Breast epithelium (tissue), 4 donors: ENCODE results near the gene PDGFA. TPM values are rescaled to one million over a fixed set of nuclear protein-coding genes. Genes with fewer than 3 reads are reported as not detected.

Experiments used
- DNase-seq, 2 donors: peaks; one replicate each; pipeline ENCODE4 v3.0.0-alpha.2; 2019; ENCODE audit warnings: low spot score in 2 of 2
- H3K27ac ChIP-seq, 2 donors: fragments of 200-600 bp; sonication (generic) in 1 of 2; one replicate each; pipeline ENCODE4 v1.5.1; 2016 to 2019; ENCODE audit warnings: mild to moderate bottlenecking in 1 of 2
- H3K27me3 ChIP-seq, 2 donors: fragments of 200-600 bp; sonication (generic) in 1 of 2; one replicate each; pipeline versions ENCODE4 v1.5.1 to v1.6.0; 2017 to 2019; ENCODE audit warnings: control low read depth in 1 of 2, mild to moderate bottlenecking in 1 of 2
- H3K36me3 ChIP-seq: fragments of 200-600 bp; one replicate; pipeline ENCODE4 v1.5.1; 2019
- H3K4me1 ChIP-seq, 2 donors: fragments of 200-600 bp; sonication (generic); one replicate each; pipeline ENCODE4 v1.5.1; 2016 to 2019; ENCODE audit warnings: control low read depth in 1 of 2
- H3K4me3 ChIP-seq, 3 donors: fragments of 200-600 bp; sonication (generic); 1 replicate in 2 of 3; 2 replicates in 1 of 3; pipeline ENCODE4 v1.5.1; 2016 to 2019; ENCODE audit warnings: mild to moderate bottlenecking in 3 of 3, moderate library complexity in 2 of 3
- H3K9me3 ChIP-seq, 2 donors: fragments of 200-600 bp; sonication (generic) in 1 of 2; one replicate each; pipeline ENCODE4 v1.5.1; 2016 to 2019; ENCODE audit warnings: control low read depth in 1 of 2
- POLR2A ChIP-seq: fragments of 450-650 bp; IDR thresholded peaks from one replicate; pipeline ENCODE4 v1.6.1; 2016; ENCODE audit warnings: antibody characterized with exemption, mild to moderate bottlenecking, moderate library complexity
- POLR2AphosphoS5 ChIP-seq, 3 donors: sonication (generic); formaldehyde crosslinking; IDR thresholded peaks; one replicate each; pipeline ENCODE4 v1.6.1; 2017; ENCODE audit warnings: antibody characterized with exemption in 3 of 3
- intact Hi-C: fragments of 100-400 bp; cut with DNase I; formaldehyde crosslinking; loops from one replicate; pipeline ENCODE4 v1.15.1; 2023; ENCODE audit warnings: low total_unique reads
- total RNA-seq, 3 donors: library from RNA; depleted of rRNA; stranded (reverse); fragments of >200 nt; gene quantifications; one replicate each; pipeline ENCODE4 v1.1.0, GENCODE V29; 2016
- TF ChIP-seq, protein P1 (sequence below), 3 donors: fragments of 450-650 bp; IDR thresholded peaks; one replicate each; pipeline ENCODE4 v1.5.1; 2016 to 2017; ENCODE audit warnings: antibody characterized with exemption in 3 of 3, mild to moderate bottlenecking in 3 of 3, moderate library complexity in 3 of 3

PDGFA gene
- total RNA-seq, 3 donors from 2014 or later, result 19.8 to 33.4 (median 31.2) TPM

DNA sequence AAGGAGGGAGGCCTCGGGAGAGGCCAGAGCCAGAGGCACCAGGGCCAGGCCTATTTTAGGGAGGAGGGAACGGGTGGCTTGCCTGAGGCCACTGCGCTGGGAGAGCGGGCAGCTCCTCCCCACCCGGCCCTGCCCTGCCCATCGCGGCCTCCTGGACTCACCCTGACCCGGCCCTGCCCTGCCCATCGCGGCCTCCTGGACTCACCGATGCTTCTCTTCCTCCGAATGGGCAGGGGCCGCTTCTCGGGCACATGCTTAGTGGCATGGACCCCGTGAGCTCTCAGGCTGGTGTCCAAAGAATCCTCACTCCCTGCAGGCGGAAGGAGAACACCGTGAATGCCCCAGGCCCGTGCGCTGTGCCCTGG lies 7.5 kb downstream of the PDGFA start:
- TF ChIP-seq, protein P1, sequence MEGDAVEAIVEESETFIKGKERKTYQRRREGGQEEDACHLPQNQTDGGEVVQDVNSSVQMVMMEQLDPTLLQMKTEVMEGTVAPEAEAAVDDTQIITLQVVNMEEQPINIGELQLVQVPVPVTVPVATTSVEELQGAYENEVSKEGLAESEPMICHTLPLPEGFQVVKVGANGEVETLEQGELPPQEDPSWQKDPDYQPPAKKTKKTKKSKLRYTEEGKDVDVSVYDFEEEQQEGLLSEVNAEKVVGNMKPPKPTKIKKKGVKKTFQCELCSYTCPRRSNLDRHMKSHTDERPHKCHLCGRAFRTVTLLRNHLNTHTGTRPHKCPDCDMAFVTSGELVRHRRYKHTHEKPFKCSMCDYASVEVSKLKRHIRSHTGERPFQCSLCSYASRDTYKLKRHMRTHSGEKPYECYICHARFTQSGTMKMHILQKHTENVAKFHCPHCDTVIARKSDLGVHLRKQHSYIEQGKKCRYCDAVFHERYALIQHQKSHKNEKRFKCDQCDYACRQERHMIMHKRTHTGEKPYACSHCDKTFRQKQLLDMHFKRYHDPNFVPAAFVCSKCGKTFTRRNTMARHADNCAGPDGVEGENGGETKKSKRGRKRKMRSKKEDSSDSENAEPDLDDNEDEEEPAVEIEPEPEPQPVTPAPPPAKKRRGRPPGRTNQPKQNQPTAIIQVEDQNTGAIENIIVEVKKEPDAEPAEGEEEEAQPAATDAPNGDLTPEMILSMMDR (IDR thresholded peaks at IDR 0.05), result no peak
- TF ChIP-seq POLR2A (no peak), POLR2AphosphoS5 (IDR thresholded peaks at IDR 0.05) (no peak)
- Histone ChIP-seq H3K4me1 (peaks cover 0 to 3% of the 10 kb centered on the region in 2 donors), H3K27ac (peak overlapping the region; percentile 84 to 86), H3K36me3 (no peaks in the 10 kb centered on the region), H3K4me3 (peak overlapping the region in 2 of 3 donors; percentile 43 to 76), H3K27me3 (no peaks in the 10 kb centered on the region), H3K9me3 (no peaks in the 10 kb centered on the region)
- DNase-seq, result no peak
- intact Hi-C loops, result no loop called here

- intact Hi-C loops, result no loop called here
- peak overlapping the region; percentile 84 to 86 for H3K27ac ChIP-seq
These were observed 8.0 kb downstream of the PDGFA start for GRCh38 chr7:511476-512145.

GRCh38 chr7:510782-511281 lies 8.8 kb downstream of the PDGFA start:
- DNase-seq, result no peak
- intact Hi-C loops, result no loop called here
- no peaks in the 10 kb centered on the region for H3K36me3 ChIP-seq

More at GRCh38 chr7:511476-512145, 8.0 kb downstream of the PDGFA start:
- Histone ChIP-seq H3K36me3 (no peaks in the 10 kb centered on the region), H3K9me3 (no peaks in the 10 kb centered on the region), H3K4me3 (peak overlapping the region in 1 of 3 donors; percentile 43), H3K27me3 (no peaks in the 10 kb centered on the region), H3K4me1 (peaks cover 0 to under 1% of the 10 kb centered on the region in 2 donors)
- peak in 1 of 2 donors; percentile 73 for DNase-seq
- no peak for TF ChIP-seq POLR2A
- TF ChIP-seq, protein P1 (IDR thresholded peaks at IDR 0.05), result no peak
- TF ChIP-seq POLR2AphosphoS5 (IDR thresholded peaks at IDR 0.05), result peak in 1 of 3 donors; percentile 12

GRCh38 chr7:510131-510481 lies 9.5 kb downstream of the PDGFA start:
- Histone ChIP-seq H3K4me3 (no peak overlapping the region), H3K9me3 (no peaks in the 10 kb centered on the region), H3K36me3 (no peaks in the 10 kb centered on the region), H3K27me3 (no peaks in the 10 kb centered on the region), H3K27ac (peak overlapping the region; percentile 29 to 69), H3K4me1 (no peaks in the 10 kb centered on the region)
- DNase-seq, result no peak
- intact Hi-C loops, result no loop called here
- TF ChIP-seq, protein P1 (IDR thresholded peaks at IDR 0.05), result no peak
- no peak for TF ChIP-seq POLR2AphosphoS5 (IDR thresholded peaks at IDR 0.05)

More at GRCh38 chr7:510782-511281, 8.8 kb downstream of the PDGFA start:
- no peaks in the 10 kb centered on the region for H3K9me3 ChIP-seq
- no peak for TF ChIP-seq POLR2AphosphoS5 (IDR thresholded peaks at IDR 0.05)
- TF ChIP-seq POLR2A, result no peak
- TF ChIP-seq, protein P1 (IDR thresholded peaks at IDR 0.05), result no peak
- H3K4me1 ChIP-seq, result no peaks in the 10 kb centered on the region
- H3K4me3 ChIP-seq, result no peak overlapping the region
- no peaks in the 10 kb centered on the region for H3K27me3 ChIP-seq
- H3K27ac ChIP-seq, result peak overlapping the region in 1 of 2 donors; percentile 86

DNA sequence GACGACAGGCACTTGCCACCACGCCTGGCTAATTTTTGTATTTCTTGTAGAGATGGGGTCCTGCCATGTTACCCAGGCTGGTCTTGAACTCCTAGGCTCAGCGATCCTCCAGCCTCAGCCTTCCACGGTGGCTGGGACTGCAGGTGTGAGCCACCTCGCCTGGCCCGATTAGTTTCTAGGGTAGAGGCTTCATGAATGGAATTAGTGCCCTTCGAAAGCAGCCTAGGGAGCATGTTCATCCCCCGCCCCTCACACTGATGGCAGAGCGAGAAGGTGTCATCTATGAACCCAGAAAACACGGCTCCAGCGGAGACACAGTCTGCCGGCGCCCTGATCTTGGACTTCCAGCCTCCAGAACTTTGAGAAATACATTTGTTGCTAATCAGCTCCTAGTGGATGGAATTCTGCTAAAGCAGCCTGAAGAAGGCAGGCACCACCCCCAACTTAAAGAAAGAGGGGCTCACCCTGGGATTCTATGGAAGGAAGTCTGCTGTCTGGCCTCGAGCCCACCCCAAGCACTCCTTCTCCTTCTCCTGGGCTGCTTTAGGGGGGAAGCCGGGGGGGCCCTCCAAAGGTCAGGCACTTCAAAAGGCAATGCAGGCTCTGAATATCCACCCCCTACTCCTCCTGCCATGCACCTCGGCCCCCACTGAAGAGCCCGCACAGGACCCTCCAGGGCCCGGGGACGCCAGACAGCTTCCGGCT lies 10.1 kb downstream of the PDGFA start:
- no peaks in the 10 kb centered on the region for H3K9me3 ChIP-seq
- no peaks in the 10 kb centered on the region for H3K27me3 ChIP-seq
- no peaks in the 10 kb centered on the region for H3K4me1 ChIP-seq
- H3K36me3 ChIP-seq, result no peaks in the 10 kb centered on the region
- intact Hi-C loops, result loop anchor here (5.0 kb wide), 1 partner anchor 172 kb away; no protein-coding TSS in a partner anchor
- TF ChIP-seq POLR2A (no peak), POLR2AphosphoS5 (IDR thresholded peaks at IDR 0.05) (no peak)
- TF ChIP-seq, protein P1 (IDR thresholded peaks at IDR 0.05), result no peak
- no peak for DNase-seq
- H3K4me3 ChIP-seq, result no peak overlapping the region
- peak overlapping the region; percentile 29 to 69 for H3K27ac ChIP-seq
